PC-9 (cell line): ENCODE results near the gene ABHD4.

Experiments used
- CTCF ChIP-seq: fragments of 200-600 bp; sonication (generic); conservative IDR thresholded peaks from 2 replicates; pipeline ENCODE4 v1.6.1; 2017; ENCODE audit warnings: mixed run types, antibody characterized with exemption, mild to moderate bottlenecking, moderate library complexity
- EZH2 ChIP-seq: fragments of 200-600 bp; sonication (generic); IDR thresholded peaks from 2 replicates; pipeline ENCODE4 v1.8.0; 2017; ENCODE audit warnings: antibody characterized with exemption, low read depth

DNA sequence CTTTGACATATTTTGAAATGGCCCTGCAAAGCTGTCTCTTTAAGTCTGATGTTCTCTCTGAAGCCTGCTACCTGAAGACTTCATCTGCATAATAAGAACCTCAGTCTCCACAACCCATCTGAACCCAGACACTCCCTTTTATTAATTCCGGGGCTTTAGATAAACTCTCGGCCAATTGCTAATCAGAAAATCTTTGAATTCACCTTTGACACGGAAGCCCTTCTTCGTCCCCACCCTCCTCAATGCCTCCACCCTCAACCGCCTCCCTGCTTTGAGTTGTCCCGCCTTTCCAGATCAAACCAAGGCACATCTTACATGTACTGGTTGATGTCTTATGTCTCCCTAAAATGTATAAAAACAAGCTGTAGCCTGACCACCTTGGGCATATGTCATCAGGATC lies 28.5 kb downstream of the ABHD4 start:
- TF ChIP-seq CTCF (no peak), EZH2 (no peak)
